DMS153 (cell line): ENCODE measurements around the gene SRM.

Source experiments
- DNase-seq: peaks from one replicate; lab custom pipeline; 2025; lab: John Stamatoyannopoulos, UW

SRM gene

DNA sequence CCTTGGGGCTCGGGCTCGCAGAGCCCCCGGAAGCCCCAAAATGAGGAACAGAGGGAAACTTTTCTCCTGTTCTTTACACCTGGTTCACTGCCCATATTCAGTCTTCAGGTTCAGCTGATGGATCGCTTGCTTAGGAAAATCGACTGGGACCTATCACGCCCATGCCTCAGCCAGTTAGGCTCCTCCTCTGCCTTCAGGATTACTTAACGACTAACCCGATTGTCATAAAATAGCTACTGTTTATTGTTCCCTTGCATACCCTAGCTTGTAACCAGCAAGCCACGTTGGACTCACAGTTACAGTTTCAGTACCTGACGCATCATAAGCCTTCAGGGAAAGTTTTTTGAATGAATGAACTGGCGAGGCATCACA lies 46.7 kb downstream of the SRM start:
- DNase-seq = no peak

DNA sequence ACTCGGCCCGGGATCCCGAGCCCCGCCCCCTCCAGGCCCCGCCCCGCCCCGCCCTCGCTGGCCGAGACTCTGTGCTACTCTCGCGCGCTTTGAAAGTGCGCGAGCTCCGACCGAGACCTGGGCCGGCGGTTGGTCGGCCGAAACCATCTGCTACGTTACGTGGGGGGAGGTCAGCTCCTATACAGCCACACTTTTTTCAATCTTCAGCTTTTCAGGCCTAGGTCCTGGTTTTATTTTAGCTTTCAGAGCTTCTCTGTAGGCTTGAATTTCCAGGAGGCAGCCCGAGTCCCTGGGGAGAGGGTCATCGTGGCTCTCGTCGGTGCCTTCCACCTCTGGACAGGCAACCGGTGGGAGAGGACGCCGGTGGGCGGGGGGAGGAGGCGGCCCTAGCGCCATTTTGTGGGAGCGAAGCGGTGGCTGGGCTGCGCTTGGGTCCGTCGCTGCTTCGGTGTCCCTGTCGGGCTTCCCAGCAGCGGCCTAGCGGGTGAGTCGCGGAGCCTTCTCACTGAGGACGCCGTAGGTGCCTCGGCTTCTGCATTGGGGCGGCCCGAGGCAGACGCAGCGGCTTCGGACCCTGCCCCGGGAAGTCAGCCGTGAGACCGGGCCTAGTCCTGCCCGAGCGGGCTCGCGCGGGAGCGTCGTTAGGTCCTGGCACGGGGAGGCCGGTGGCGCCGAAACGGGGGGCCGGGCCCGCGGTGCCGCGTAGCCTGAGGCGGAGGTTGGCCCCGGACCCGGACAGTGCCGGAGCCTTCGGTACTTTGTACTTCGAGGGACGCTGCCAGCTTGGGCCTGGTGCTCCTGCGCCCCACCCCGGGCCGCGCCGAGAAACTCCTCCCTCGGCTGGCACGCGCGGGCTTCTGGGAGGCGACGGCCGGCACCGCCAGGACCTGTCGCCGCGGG lies 47.3 kb downstream of the SRM start, which contains the start of gene TARDBP:
TARDBP (plus strand) TSS at position 395 of the 900 bp plus-strand sequence. CDS start 1,074 bp downstream, outside the sequence.
- DNase-seq = peak; percentile 88
